Measurements from ENCODE around the gene KMT2E.

Gene KMT2E

GRCh38 chr7:105130580-105130979, 116.6 kb downstream of the KMT2E start:
- H3K36me3 ChIP-seq (ENCODE audit: control insufficient read depth, low read length) = no peaks in the 10 kb centered on the region
- no peaks in the 10 kb centered on the region for H4K20me1 ChIP-seq (ENCODE audit: control insufficient read depth, insufficient read depth, low read depth, low read length)
- H3K79me2 ChIP-seq (ENCODE audit: control insufficient read depth, low read length) = no peaks in the 10 kb centered on the region
- no peak overlapping the region for H3K4me2 ChIP-seq (ENCODE audit: low read length)
- no peak for TF ChIP-seq EZH2phosphoT487 (IDR thresholded peaks at IDR 0.05; ENCODE audit: borderline replicate concordance, low read length)
- TF ChIP-seq, protein P1, sequence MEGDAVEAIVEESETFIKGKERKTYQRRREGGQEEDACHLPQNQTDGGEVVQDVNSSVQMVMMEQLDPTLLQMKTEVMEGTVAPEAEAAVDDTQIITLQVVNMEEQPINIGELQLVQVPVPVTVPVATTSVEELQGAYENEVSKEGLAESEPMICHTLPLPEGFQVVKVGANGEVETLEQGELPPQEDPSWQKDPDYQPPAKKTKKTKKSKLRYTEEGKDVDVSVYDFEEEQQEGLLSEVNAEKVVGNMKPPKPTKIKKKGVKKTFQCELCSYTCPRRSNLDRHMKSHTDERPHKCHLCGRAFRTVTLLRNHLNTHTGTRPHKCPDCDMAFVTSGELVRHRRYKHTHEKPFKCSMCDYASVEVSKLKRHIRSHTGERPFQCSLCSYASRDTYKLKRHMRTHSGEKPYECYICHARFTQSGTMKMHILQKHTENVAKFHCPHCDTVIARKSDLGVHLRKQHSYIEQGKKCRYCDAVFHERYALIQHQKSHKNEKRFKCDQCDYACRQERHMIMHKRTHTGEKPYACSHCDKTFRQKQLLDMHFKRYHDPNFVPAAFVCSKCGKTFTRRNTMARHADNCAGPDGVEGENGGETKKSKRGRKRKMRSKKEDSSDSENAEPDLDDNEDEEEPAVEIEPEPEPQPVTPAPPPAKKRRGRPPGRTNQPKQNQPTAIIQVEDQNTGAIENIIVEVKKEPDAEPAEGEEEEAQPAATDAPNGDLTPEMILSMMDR (IDR thresholded peaks at IDR 0.05; ENCODE audit: low read depth, low read length, poor library complexity, severe bottlenecking) = no peak
- H3K9me3 ChIP-seq (ENCODE audit: control insufficient read depth, insufficient read depth, low read length) = no peaks in the 10 kb centered on the region
- no peak overlapping the region for H3K4me3 ChIP-seq (ENCODE audit: low read length)
- no peaks in the 10 kb centered on the region for H3K9me2 ChIP-seq (replicated peaks; ENCODE audit: control insufficient read depth, low read length)
- no peak overlapping the region for H3K27ac ChIP-seq (ENCODE audit: low read depth, low read length)
- no peaks in the 10 kb centered on the region for H3F3A ChIP-seq (ENCODE audit: control insufficient read depth, insufficient read depth)
- no peaks in the 10 kb centered on the region for H3K4me1 ChIP-seq (ENCODE audit: control insufficient read depth, low read length)
- no peaks in the 10 kb centered on the region for H3K27me3 ChIP-seq (ENCODE audit: control insufficient read depth, low read length)

DNA sequence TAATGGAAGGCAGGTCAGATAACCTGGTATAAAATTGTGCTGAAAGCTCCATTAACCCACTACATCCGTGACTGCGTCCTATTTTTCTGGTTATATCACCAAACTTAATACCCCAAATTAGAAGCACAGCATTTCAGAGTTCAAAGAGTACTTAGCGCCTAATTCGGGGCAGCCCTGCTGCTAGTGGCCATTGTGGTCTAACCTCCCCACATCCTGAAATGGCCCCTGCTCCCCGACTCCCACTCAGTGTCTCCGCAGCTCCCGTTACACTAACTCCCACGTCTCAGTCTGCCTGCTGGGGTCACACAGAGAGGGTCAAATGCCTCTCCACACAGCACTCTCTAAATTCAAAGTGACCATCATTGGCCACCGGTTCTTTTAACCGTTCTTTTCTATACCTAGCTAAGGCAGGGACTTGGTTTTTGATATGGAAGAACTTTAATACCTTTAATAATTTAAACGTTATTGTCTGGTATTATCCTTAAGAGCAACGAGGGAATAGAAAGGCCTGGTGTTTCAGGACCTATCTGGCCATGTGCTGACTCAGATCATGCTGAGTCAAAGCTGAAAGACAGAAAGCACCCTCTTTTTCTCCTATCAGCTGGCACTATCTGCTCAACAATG, 117.1 kb downstream of the KMT2E start:
- no peak overlapping the region for H3K4me2 ChIP-seq (ENCODE audit: low read length)

GRCh38 chr7:105131890-105132289, 117.9 kb downstream of the KMT2E start:
- Histone ChIP-seq H3F3A (ENCODE audit: control insufficient read depth, insufficient read depth) (no peaks in the 10 kb centered on the region), H3K27ac (ENCODE audit: low read depth, low read length) (no peak overlapping the region), H3K4me1 (ENCODE audit: control insufficient read depth, low read length) (no peaks in the 10 kb centered on the region), H3K9me3 (ENCODE audit: control insufficient read depth, insufficient read depth, low read length) (no peaks in the 10 kb centered on the region), H4K20me1 (ENCODE audit: control insufficient read depth, insufficient read depth, low read depth, low read length) (no peaks in the 10 kb centered on the region), H3K9me2 (replicated peaks; ENCODE audit: control insufficient read depth, low read length) (no peaks in the 10 kb centered on the region), H3K27me3 (ENCODE audit: control insufficient read depth, low read length) (no peaks in the 10 kb centered on the region), H3K79me2 (ENCODE audit: control insufficient read depth, low read length) (no peaks in the 10 kb centered on the region), H3K36me3 (ENCODE audit: control insufficient read depth, low read length) (no peaks in the 10 kb centered on the region), H3K4me2 (ENCODE audit: low read length) (no peak overlapping the region), H3K4me3 (ENCODE audit: low read length) (no peak overlapping the region)
- TF ChIP-seq, protein P1 (IDR thresholded peaks at IDR 0.05; ENCODE audit: low read depth, low read length, poor library complexity, severe bottlenecking) = no peak
- TF ChIP-seq EZH2phosphoT487 (IDR thresholded peaks at IDR 0.05; ENCODE audit: borderline replicate concordance, low read length) = no peak

More for the DNA sequence above, 117.1 kb downstream of the KMT2E start:
- H3K27me3 ChIP-seq (ENCODE audit: control insufficient read depth, low read length) = no peaks in the 10 kb centered on the region
- no peaks in the 10 kb centered on the region for H3K9me3 ChIP-seq (ENCODE audit: control insufficient read depth, insufficient read depth, low read length)
- TF ChIP-seq, protein P1 (IDR thresholded peaks at IDR 0.05; ENCODE audit: low read depth, low read length, poor library complexity, severe bottlenecking) = no peak
- TF ChIP-seq EZH2phosphoT487 (IDR thresholded peaks at IDR 0.05; ENCODE audit: borderline replicate concordance, low read length) = no peak
- H3K27ac ChIP-seq (ENCODE audit: low read depth, low read length) = no peak overlapping the region
- H3K4me3 ChIP-seq (ENCODE audit: low read length) = no peak overlapping the region
- no peaks in the 10 kb centered on the region for H4K20me1 ChIP-seq (ENCODE audit: control insufficient read depth, insufficient read depth, low read depth, low read length)
- H3K4me1 ChIP-seq (ENCODE audit: control insufficient read depth, low read length) = no peaks in the 10 kb centered on the region
- H3K36me3 ChIP-seq (ENCODE audit: control insufficient read depth, low read length) = no peaks in the 10 kb centered on the region
- no peaks in the 10 kb centered on the region for H3K79me2 ChIP-seq (ENCODE audit: control insufficient read depth, low read length)
- no peaks in the 10 kb centered on the region for H3F3A ChIP-seq (ENCODE audit: control insufficient read depth, insufficient read depth)
- no peaks in the 10 kb centered on the region for H3K9me2 ChIP-seq (replicated peaks; ENCODE audit: control insufficient read depth, low read length)

Measured in DOHH2 (cell line).